Esophagus (tissue), 2 donors: ENCODE measurements around the gene TRAF5. TPM values are rescaled to one million over a fixed set of nuclear protein-coding genes. Genes with fewer than 3 reads are reported as not detected.

Source experiments
- H3K27ac ChIP-seq, 2 donors: one replicate each; pipeline ENCODE4 v1.5.1; 2013; ENCODE audit warnings: low read depth in 2 of 2, mild to moderate bottlenecking in 2 of 2, inconsistent platforms in 1 of 2, low read length in 1 of 2, moderate library complexity in 1 of 2
- H3K27me3 ChIP-seq, 2 donors: one replicate each; pipeline ENCODE4 v1.6.1; 2013; ENCODE audit warnings: low read length in 2 of 2, control low read depth in 1 of 2, mild to moderate bottlenecking in 1 of 2; ENCODE audit not compliant: insufficient read depth in 2 of 2, control insufficient read depth in 1 of 2
- H3K36me3 ChIP-seq, 2 donors: one replicate each; pipeline ENCODE4 v1.6.1; 2013; ENCODE audit warnings: low read length in 1 of 2; ENCODE audit not compliant: control insufficient read depth in 2 of 2, insufficient read depth in 2 of 2
- H3K4me1 ChIP-seq, 2 donors: one replicate each; pipeline ENCODE4 v1.6.1; 2013; ENCODE audit warnings: low read length in 1 of 2; ENCODE audit not compliant: control insufficient read depth in 2 of 2, insufficient read depth in 2 of 2
- H3K4me3 ChIP-seq, 2 donors: one replicate each; pipeline ENCODE4 v1.5.1; 2013; ENCODE audit warnings: low read length in 2 of 2, mild to moderate bottlenecking in 2 of 2, low read depth in 1 of 2, moderate library complexity in 1 of 2
- H3K9me3 ChIP-seq, 2 donors: one replicate each; pipeline ENCODE4 v1.6.1; 2013; ENCODE audit warnings: mild to moderate bottlenecking in 2 of 2, low read depth in 1 of 2, low read length in 1 of 2, moderate library complexity in 1 of 2; ENCODE audit not compliant: control insufficient read depth in 2 of 2, insufficient read depth in 1 of 2
- WGBS, 2 donors: extraction: QIAGEN DNeasy Blood & Tissue Kit; methylation state at CpG; one replicate each; pipeline ENCODE4 v1.1.7; 2013; 5-methylcytosine and 5-hydroxymethylcytosine counted together
- polyA plus RNA-seq, 2 donors: library from polyadenylated mRNA; stranded (reverse); fragments of 200-250 nt; gene quantifications; one replicate each; pipeline ENCODE4 v1.2.3, GENCODE V29; 2013
- donor health status: healthy with polysubstance abuse.
- donor health status: Bipolar disorder and iron deficiency.

Gene TRAF5
- polyA plus RNA-seq, result 1 to 10 TPM; 3.2 to 4.9 TPM

DNA sequence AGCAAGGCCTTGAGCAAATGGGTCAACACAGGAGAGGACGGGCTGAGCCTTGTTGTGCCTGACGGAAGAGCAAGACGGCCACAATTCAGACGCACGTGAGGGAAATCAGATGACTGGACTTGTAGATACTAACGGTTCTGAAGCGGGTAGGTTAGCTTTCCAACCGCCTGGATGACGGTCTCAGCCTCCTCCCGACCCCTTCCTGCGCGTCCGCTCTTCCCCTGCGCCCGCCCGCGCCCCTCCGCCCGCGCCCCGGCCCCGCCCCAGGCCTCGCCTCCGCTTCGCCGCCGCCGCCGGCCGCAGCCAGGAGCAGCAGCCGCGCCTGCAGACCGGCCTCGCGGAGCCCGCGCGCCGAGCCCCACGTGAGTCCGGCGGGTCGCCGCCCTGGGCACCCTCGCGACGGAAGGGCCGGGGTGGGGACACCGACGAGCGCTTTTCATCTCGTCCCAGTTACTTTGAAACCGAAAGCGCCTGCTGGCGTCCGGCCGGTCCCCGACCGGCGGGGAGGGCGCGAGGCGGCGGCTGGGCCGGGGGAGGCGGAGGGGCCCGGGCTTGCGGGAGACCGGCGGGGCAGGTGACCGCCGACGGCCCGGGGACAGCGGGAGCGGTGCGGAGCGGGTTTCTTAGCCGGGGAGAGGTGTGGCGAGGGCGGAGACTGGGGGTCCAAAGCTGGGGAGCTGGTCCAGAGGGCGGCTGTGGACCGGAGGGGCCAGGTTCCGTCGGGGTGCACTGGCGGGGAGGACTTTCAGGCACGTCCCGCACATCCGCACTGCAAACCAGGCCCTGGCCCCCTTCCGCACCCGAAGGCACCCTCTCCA lies at the start of gene TRAF5:
TSS of gene TRAF5 (plus strand) at position 306 of the 818 bp plus-strand sequence. CDS start 26,407 bp downstream, outside the sequence.
- Histone ChIP-seq H3K9me3 (no peaks in the 10 kb centered on the region), H3K4me1 (peaks cover 6 to 13% of the 10 kb centered on the region in 2 donors), H3K36me3 (no peaks in the 10 kb centered on the region), H3K4me3 (peak within 1 kb of the TSS; percentile 62 to 86), H3K27me3 (no peaks in the 10 kb centered on the region), H3K27ac (peak within 1 kb of the TSS; percentile 73 to 78)
- 1% methylated on average over 71 to 91 of the region's 91 CpGs for WGBS, 2 donors

DNA sequence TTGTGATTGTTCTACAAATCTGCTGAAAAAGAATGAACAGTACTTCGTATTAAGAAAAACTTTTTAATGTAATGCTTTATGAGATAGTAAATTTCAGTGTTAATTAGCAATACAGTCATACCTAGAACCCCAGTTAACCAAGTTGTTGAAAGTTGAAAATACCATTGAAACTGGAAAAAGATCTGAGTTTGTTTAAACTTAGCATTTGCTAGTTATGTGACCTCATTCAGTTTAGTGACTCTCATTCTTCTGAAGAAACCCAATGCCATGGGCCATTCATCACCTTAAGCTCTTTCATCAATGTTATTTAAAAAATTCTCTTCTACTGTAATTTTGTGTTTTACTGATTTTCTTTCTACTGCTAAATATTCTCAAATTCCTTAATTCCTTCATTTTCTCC lies 47.3 kb upstream of the TRAF5 start:
- H3K27me3 ChIP-seq, result no peaks in the 10 kb centered on the region
- 0 to 10% methylated on average over 1 of the region's 1 CpG for WGBS, 2 donors
- H3K4me1 ChIP-seq, result no peaks in the 10 kb centered on the region
- no peak overlapping the region for H3K27ac ChIP-seq
- H3K9me3 ChIP-seq, result no peaks in the 10 kb centered on the region
- no peaks in the 10 kb centered on the region for H3K36me3 ChIP-seq
- H3K4me3 ChIP-seq, result no peak overlapping the region

DNA sequence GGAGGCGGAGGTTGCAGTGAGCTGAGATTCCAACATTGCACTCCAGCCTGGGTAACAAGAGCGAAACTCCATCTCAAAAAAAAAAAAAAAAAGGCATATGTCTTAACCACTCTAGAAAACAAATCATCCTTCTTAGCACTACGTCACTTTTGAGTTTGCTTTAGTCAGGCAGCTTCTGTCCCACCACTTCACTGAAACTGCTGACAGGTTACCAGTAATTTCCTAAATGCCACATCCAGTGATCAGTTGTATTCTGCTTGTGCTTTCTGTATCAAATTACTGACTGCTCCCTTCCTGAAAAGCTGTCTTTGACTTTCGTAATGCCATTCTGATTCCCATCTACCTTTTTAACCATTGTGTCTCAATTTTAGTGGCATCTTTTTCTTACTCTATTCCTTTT lies 45.7 kb upstream of the TRAF5 start:
- 92 to 96% methylated on average over 4 of the region's 4 CpGs for WGBS, 2 donors
- Histone ChIP-seq H3K36me3 (no peaks in the 10 kb centered on the region), H3K4me3 (no peak overlapping the region), H3K9me3 (no peaks in the 10 kb centered on the region), H3K4me1 (no peaks in the 10 kb centered on the region), H3K27ac (no peak overlapping the region), H3K27me3 (no peaks in the 10 kb centered on the region)

DNA sequence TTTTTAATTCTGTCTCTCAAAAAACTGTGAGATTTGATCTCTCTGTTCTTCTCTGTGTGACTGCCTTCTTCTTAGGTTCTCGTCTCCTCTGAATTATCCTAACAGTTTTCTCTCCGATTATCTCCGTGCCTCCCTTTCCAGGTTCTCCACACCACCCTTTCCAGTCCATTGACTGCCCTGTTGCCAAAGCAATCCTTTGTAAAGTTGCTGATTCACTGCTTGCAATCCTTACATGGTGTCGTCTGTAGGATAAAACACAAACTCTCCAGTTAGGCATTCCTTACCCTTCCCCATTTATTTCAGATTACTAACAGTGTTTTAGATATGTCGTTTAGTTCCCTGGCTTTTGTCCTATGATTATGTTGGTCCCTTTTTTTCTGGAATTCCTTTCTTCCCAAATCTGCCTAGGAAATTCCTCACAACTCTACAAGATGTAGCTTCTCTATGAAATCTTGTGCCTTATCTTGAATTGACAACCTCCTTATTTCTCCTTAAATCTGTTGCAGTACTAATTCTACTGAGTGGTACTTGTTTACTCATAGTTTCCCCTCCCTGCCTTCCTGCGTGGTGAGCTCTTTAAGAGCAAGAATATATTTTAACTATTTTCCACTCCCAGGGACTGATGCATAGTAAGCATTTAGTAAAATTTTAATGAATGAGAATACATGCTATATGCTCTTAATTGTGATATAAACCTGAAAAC lies 45.2 kb upstream of the TRAF5 start:
- Histone ChIP-seq H3K9me3 (no peaks in the 10 kb centered on the region), H3K27ac (no peak overlapping the region), H3K4me3 (no peak overlapping the region), H3K36me3 (no peaks in the 10 kb centered on the region), H3K4me1 (no peaks in the 10 kb centered on the region), H3K27me3 (no peaks in the 10 kb centered on the region)
- 75 to 78% methylated on average over 6 of the region's 6 CpGs for WGBS, 2 donors

DNA sequence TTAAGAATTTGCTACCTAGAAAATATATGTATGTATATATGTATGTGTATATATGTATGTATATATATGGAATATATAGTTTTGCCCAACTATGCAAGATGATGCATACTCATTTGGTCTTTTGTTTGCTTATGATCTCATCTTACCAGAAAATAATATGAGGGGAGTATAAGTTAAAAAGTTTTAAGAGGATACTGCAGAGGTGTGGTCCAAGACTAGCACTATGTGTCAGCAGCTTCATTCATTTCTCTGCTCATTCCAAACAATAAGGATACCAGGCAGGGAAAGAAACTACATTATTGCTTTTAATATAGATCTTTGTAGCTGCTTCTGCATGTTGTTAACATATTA lies 44.6 kb upstream of the TRAF5 start:
- Histone ChIP-seq H3K4me3 (no peak overlapping the region), H3K9me3 (no peaks in the 10 kb centered on the region), H3K27me3 (no peaks in the 10 kb centered on the region), H3K36me3 (no peaks in the 10 kb centered on the region), H3K4me1 (no peaks in the 10 kb centered on the region), H3K27ac (no peak overlapping the region)

DNA sequence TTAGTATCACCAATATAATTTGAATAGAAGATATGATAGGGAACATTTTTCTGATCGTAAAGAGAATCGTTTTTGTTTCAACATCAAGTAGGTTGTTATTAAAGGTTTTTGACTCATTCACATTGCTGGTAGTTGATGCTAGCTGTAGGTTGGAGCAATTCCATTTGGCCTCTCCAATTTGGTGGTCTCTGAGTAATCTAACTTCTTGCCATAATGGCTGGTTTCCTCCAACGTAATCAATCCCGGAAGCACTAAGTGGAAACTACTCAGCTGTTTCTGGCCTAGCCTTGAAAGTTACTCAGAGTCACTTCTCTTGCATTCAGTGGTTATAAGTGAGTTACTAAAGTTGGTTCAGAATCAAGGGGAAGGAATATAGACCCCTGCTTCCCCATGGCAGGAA lies 41.4 kb upstream of the TRAF5 start:
- 88% methylated on average over 4 of the region's 4 CpGs for WGBS, 2 donors
- Histone ChIP-seq H3K36me3 (peaks cover 0 to 2% of the 10 kb centered on the region in 2 donors), H3K4me3 (no peak overlapping the region), H3K9me3 (no peaks in the 10 kb centered on the region), H3K4me1 (no peaks in the 10 kb centered on the region), H3K27me3 (no peaks in the 10 kb centered on the region), H3K27ac (no peak overlapping the region)

- Histone ChIP-seq H3K4me3 (no peak overlapping the region), H3K27me3 (no peaks in the 10 kb centered on the region), H3K27ac (no peak overlapping the region), H3K9me3 (no peaks in the 10 kb centered on the region), H3K4me1 (no peaks in the 10 kb centered on the region), H3K36me3 (peaks cover 2 to 3% of the 10 kb centered on the region in 2 donors)
- WGBS, 2 donors, result 76 to 81% methylated on average over 3 of the region's 3 CpGs
These were observed 39.4 kb upstream of the TRAF5 start for GRCh38 chr1:211287218-211287617.

- 91 to 93% methylated on average over 2 of the region's 2 CpGs for WGBS, 2 donors
- H3K27me3 ChIP-seq, result no peaks in the 10 kb centered on the region
- H3K36me3 ChIP-seq, result peaks cover 5 to 7% of the 10 kb centered on the region in 2 donors
- no peaks in the 10 kb centered on the region for H3K4me1 ChIP-seq
- no peak overlapping the region for H3K4me3 ChIP-seq
- no peaks in the 10 kb centered on the region for H3K9me3 ChIP-seq
- H3K27ac ChIP-seq, result no peak overlapping the region
These were observed 34.2 kb upstream of the TRAF5 start for GRCh38 chr1:211292411-211292810.

DNA sequence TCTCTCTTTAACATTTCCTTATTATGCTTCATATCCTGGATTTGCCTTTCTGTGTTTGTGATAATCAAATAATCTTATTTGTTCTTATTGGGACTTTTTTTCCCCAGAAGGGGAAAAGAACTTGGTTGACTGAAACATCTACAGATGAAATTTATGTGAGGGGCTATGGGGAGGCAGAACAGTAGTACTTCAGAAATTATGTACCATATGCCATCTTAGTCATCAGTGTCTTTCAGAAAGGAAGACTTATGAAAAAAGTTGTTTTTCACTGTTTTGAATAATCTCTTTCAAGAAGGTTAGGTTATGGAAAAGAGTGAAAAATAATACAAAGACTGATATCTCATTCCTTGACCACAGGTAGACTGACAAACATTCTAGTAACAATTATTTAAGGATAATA lies 30.2 kb upstream of the TRAF5 start:
- H3K4me3 ChIP-seq, result no peak overlapping the region
- H3K9me3 ChIP-seq, result no peaks in the 10 kb centered on the region
- H3K36me3 ChIP-seq, result peaks cover 3 to 7% of the 10 kb centered on the region in 2 donors
- H3K27me3 ChIP-seq, result no peaks in the 10 kb centered on the region
- no peak overlapping the region for H3K27ac ChIP-seq
- no peaks in the 10 kb centered on the region for H3K4me1 ChIP-seq

DNA sequence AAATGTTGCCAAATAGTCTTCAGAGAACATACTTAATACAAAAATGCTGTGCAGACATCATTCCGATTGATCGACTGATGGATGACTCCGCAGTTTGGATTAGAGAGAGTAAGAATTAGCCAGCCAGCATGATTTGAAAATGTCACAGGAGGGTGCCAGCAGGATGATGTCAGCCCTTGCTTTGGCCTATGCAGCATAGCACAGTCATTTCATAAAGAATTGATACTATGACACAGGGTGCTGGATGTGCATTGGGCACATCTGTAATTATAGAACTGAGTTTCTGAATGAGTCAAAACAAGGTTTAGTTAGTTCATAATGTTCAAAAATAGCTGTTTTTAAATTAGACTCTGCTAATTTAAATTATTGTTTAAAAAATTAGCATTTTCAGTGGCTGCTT lies 21.6 kb upstream of the TRAF5 start:
- Histone ChIP-seq H3K9me3 (no peaks in the 10 kb centered on the region), H3K27me3 (no peaks in the 10 kb centered on the region), H3K27ac (no peak overlapping the region), H3K4me1 (no peaks in the 10 kb centered on the region), H3K36me3 (peaks cover 3% of the 10 kb centered on the region in 2 donors), H3K4me3 (no peak overlapping the region)
- WGBS, 2 donors, result 85 to 89% methylated on average over 3 of the region's 3 CpGs
